B cell (primary cell): Measurements from ENCODE around the gene A2ML1. TPM values are rescaled to one million over a fixed set of nuclear protein-coding genes. Genes with fewer than 3 reads are reported as not detected.

ENCODE experiments used
- ATAC-seq: fragments of 200-7000 bp; cut with Tn5 transposase; one replicate; pipeline ENCODE4 v1.10.0; 2021; ENCODE audit warnings: low read depth, mild to moderate bottlenecking, moderate number of reproducible peaks, moderate library complexity
- CTCF ChIA-PET: fragments of 350-600 bp; sonication (Branson Sonifier 250); formaldehyde crosslinking; loops from one replicate; lab custom pipeline; 2021; ENCODE audit warnings: antibody characterized with exemption, inconsistent platforms; lab: Charles Lee
- POLR2A ChIA-PET: fragments of 350-600 bp; sonication (Branson Sonifier 250); formaldehyde crosslinking; loops from one replicate; lab custom pipeline; 2021; ENCODE audit warnings: antibody characterized with exemption; lab: Charles Lee
- DNase-seq: peaks from one replicate; pipeline ENCODE4 v3.0.0; 2013
- H2AFZ ChIP-seq: 2 replicates; pipeline ENCODE4 v1.6.1; 2012; ENCODE audit warnings: mild to moderate bottlenecking, low read depth, low read length; ENCODE audit not compliant: insufficient read depth, poor library complexity, severe bottlenecking
- H3K27ac ChIP-seq, 2 donors: 1 replicate in 1 of 2; 2 replicates in 1 of 2; pipeline ENCODE4 v1.5.1; 2012 to 2013; ENCODE audit warnings: low read length in 2 of 2, mild to moderate bottlenecking in 2 of 2, moderate library complexity in 1 of 2
- H3K27me3 ChIP-seq, 4 experiments: fragments of 200-600 bp in 1 of 4; sonication (generic) in 1 of 4; replicated peaks in 1 of 4; 1 replicate in 2 of 4; 2 replicates in 2 of 4; pipeline versions ENCODE4 v1.6.1 to v1.7.0; 2013 to 2016; ENCODE audit warnings: low read length in 3 of 4, mild to moderate bottlenecking in 2 of 4, mixed read lengths in 1 of 4, moderate library complexity in 1 of 4; ENCODE audit not compliant: insufficient read depth in 4 of 4, control insufficient read depth in 3 of 4; ENCODE audit errors: control extremely low read depth in 1 of 4
- H3K36me3 ChIP-seq, 2 experiments: replicated peaks in 1 of 2; 1 replicate in 1 of 2; 2 replicates in 1 of 2; pipeline versions ENCODE4 v1.6.1 to v1.7.1; 2013; ENCODE audit warnings: low read length in 1 of 2; ENCODE audit not compliant: insufficient read depth in 2 of 2, control insufficient read depth in 1 of 2; ENCODE audit errors: control extremely low read depth in 1 of 2, extremely low read depth in 1 of 2
- H3K4me1 ChIP-seq, 2 donors: fragments of 200-600 bp in 1 of 2; sonication (generic) in 1 of 2; 1 replicate in 1 of 2; 2 replicates in 1 of 2; pipeline versions ENCODE4 v1.5.1 to v1.6.1; 2013 to 2017; ENCODE audit warnings: low read length in 2 of 2; ENCODE audit not compliant: control insufficient read depth in 2 of 2, insufficient read depth in 2 of 2
- H3K4me2 ChIP-seq: replicated peaks from 2 replicates; pipeline ENCODE3; 2012; ENCODE audit warnings: mild to moderate bottlenecking, low read depth, low read length; ENCODE audit not compliant: poor library complexity, severe bottlenecking
- H3K4me3 ChIP-seq, 5 experiments: fragments of 200-600 bp in 1 of 5; sonication (generic) in 1 of 5; 1 replicate in 3 of 5; 2 replicates in 2 of 5; pipeline versions ENCODE4 v1.5.1 to v1.7.0; 2011 to 2016; ENCODE audit warnings: low read length in 4 of 5, mild to moderate bottlenecking in 4 of 5, low read depth in 2 of 5, control low read depth in 1 of 5, moderate library complexity in 1 of 5; ENCODE audit not compliant: insufficient read depth in 1 of 5; ENCODE audit errors: control extremely low read depth in 1 of 5, extremely low read depth in 1 of 5
- H3K79me2 ChIP-seq: fragments of 200-600 bp; sonication (generic); one replicate; pipeline ENCODE4 v1.6.0; 2016; ENCODE audit warnings: low read length; ENCODE audit not compliant: control insufficient read depth, insufficient read depth
- H3K9ac ChIP-seq: fragments of 200-600 bp; sonication (generic); 2 replicates; pipeline ENCODE4 v1.6.1; 2017; ENCODE audit warnings: mild to moderate bottlenecking, low read length, moderate library complexity
- H3K9me3 ChIP-seq, 3 donors: one replicate each; pipeline versions ENCODE4 v1.6.1 to v1.7.1; 2013; ENCODE audit warnings: low read length in 2 of 3; ENCODE audit not compliant: control insufficient read depth in 2 of 3, insufficient read depth in 1 of 3; ENCODE audit errors: control extremely low read depth in 1 of 3
- H4K20me1 ChIP-seq: 2 replicates; pipeline ENCODE4 v1.6.0; 2012; ENCODE audit warnings: mild to moderate bottlenecking, low read length; ENCODE audit not compliant: insufficient read depth, control insufficient read depth, poor library complexity, severe bottlenecking
- H3K27ac Mint-ChIP-seq: one replicate; pipeline ENCODE4 v1.8.0; 2021; ENCODE audit warnings: mixed read lengths
- H3K27me3 Mint-ChIP-seq: one replicate; pipeline ENCODE4 v1.8.0; 2021; ENCODE audit warnings: mixed read lengths
- H3K4me1 Mint-ChIP-seq: one replicate; pipeline ENCODE4 v1.8.0; 2021; ENCODE audit warnings: mixed read lengths
- H3K4me3 Mint-ChIP-seq: one replicate; pipeline ENCODE4 v1.8.0; 2021; ENCODE audit warnings: mixed read lengths
- H3K9me3 Mint-ChIP-seq: one replicate; pipeline ENCODE4 v1.8.0; 2022; ENCODE audit warnings: mixed read lengths; ENCODE audit not compliant: insufficient read depth
- EZH2 ChIP-seq: IDR thresholded peaks from 2 replicates; pipeline ENCODE4 v1.6.1; 2012; ENCODE audit warnings: borderline replicate concordance, low read depth, mild to moderate bottlenecking, moderate library complexity, low read length; ENCODE audit not compliant: insufficient read depth, poor library complexity, severe bottlenecking
- WGBS: methylation state at CpG from one replicate; pipeline ENCODE4 v1.1.5; 2013; ENCODE audit warnings: missing lambda C conversion rate; ENCODE audit not compliant: insufficient coverage; 5-methylcytosine and 5-hydroxymethylcytosine counted together
- intact Hi-C: fragments of 100-400 bp; cut with micrococcal nuclease; formaldehyde crosslinking; loops from one replicate; pipeline ENCODE4 v1.10.0; 2022
- polyA plus RNA-seq: library from polyadenylated mRNA; depleted of rRNA; stranded (reverse); fragments of >200 nt; gene quantifications from 2 replicates; pipeline ENCODE4 v1.2.3, GENCODE V29; 2012
- total RNA-seq, 2 donors: library from RNA; stranded (reverse); fragments of 120-200 nt in 1 of 2; gene quantifications; 1 replicate in 1 of 2; 2 replicates in 1 of 2; pipeline versions ENCODE4 v1.2.3 to v1.2.4, GENCODE V29; 2013 to 2022
- TF ChIP-seq, protein P1 (sequence below): fragments of 200-600 bp; IDR thresholded peaks from one replicate; pipeline ENCODE4 v1.8.0; 2022; ENCODE audit warnings: antibody characterized with exemption, mild to moderate bottlenecking

A2ML1 gene
- total and polyA plus RNA-seq, 2 donors (not counting 1 experiment from before 2014, with no cell fraction given) = not detected

- WGBS = no CpG with 5 or more reads among the region's 5 CpGs
- no peak overlapping the region for H3K9ac ChIP-seq
- H3K4me2 ChIP-seq = no peak overlapping the region
- H3K27me3 Mint-ChIP-seq = no peaks in the 10 kb centered on the region
- no peak for DNase-seq
- no peaks in the 10 kb centered on the region for H4K20me1 ChIP-seq
- H3K4me1 ChIP-seq = no peaks in the 10 kb centered on the region
- H3K79me2 ChIP-seq = no peaks in the 10 kb centered on the region
- no peaks in the 10 kb centered on the region for H3K36me3 ChIP-seq
- H3K4me3 ChIP-seq = no peak overlapping the region
- H3K27me3 ChIP-seq = no peaks in the 10 kb centered on the region
- ChIA-PET CTCF (no interaction called here), POLR2A (no interaction called here)
- H2AFZ ChIP-seq = no peak overlapping the region
- no peak overlapping the region for H3K4me3 Mint-ChIP-seq
- peaks cover 2% of the 10 kb centered on the region for H3K4me1 Mint-ChIP-seq
- no peak overlapping the region for H3K27ac Mint-ChIP-seq
- TF ChIP-seq, protein P1, sequence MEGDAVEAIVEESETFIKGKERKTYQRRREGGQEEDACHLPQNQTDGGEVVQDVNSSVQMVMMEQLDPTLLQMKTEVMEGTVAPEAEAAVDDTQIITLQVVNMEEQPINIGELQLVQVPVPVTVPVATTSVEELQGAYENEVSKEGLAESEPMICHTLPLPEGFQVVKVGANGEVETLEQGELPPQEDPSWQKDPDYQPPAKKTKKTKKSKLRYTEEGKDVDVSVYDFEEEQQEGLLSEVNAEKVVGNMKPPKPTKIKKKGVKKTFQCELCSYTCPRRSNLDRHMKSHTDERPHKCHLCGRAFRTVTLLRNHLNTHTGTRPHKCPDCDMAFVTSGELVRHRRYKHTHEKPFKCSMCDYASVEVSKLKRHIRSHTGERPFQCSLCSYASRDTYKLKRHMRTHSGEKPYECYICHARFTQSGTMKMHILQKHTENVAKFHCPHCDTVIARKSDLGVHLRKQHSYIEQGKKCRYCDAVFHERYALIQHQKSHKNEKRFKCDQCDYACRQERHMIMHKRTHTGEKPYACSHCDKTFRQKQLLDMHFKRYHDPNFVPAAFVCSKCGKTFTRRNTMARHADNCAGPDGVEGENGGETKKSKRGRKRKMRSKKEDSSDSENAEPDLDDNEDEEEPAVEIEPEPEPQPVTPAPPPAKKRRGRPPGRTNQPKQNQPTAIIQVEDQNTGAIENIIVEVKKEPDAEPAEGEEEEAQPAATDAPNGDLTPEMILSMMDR = no peak
- no peak for TF ChIP-seq EZH2
- no peak for ATAC-seq
- no peaks in the 10 kb centered on the region for H3K9me3 ChIP-seq
- intact Hi-C loops = no loop called here
- H3K9me3 Mint-ChIP-seq = no peaks in the 10 kb centered on the region
- no peak overlapping the region for H3K27ac ChIP-seq
These were observed 8.7 kb upstream of the A2ML1 start for GRCh38 chr12:8813572-8814357.

GRCh38 chr12:8816448-8817050 is 5.9 kb upstream of the A2ML1 start:
- H3K27ac ChIP-seq = no peak overlapping the region
- CTCF ChIA-PET = interaction anchor here (0.7 kb wide), 1 partner anchor 74 kb away, joined by 3 read pairs; no protein-coding TSS in a partner anchor

More at GRCh38 chr12:8816448-8817050, 5.9 kb upstream of the A2ML1 start:
- Histone ChIP-seq H3K4me2 (no peak overlapping the region), H3K9ac (no peak overlapping the region), H3K79me2 (no peaks in the 10 kb centered on the region), H3K4me1 (no peaks in the 10 kb centered on the region), H3K4me3 (no peak overlapping the region), H4K20me1 (no peaks in the 10 kb centered on the region), H3K9me3 (no peaks in the 10 kb centered on the region), H2AFZ (no peak overlapping the region), H3K36me3 (no peaks in the 10 kb centered on the region), H3K27me3 (no peaks in the 10 kb centered on the region)
- TF ChIP-seq EZH2 = no peak
- H3K27me3 Mint-ChIP-seq = no peaks in the 10 kb centered on the region
- intact Hi-C loops = no loop called here
- no peak for ATAC-seq
- H3K9me3 Mint-ChIP-seq = no peaks in the 10 kb centered on the region
- DNase-seq = no peak
- H3K4me3 Mint-ChIP-seq = no peak overlapping the region
- WGBS = 100% methylated on average over 1 of the region's 3 CpGs
- no peak overlapping the region for H3K27ac Mint-ChIP-seq
- POLR2A ChIA-PET = no interaction called here
- peaks cover 2% of the 10 kb centered on the region for H3K4me1 Mint-ChIP-seq
